GM21786 (cell line): ENCODE results near the gene LPAR2.
A peak's percentile ranks its signal among the peaks of the same experiment; 100 is the strongest.
"Not testable (repeated sequence)": the region's sequence is repeated elsewhere in the genome, so short reads cannot be mapped to it uniquely, and the experiment has no call there.

Experiments
- ATAC-seq: cut with Tn5 transposase; IDR thresholded peaks from one replicate; pipeline ENCODE4 v1.9.1; 2021; ENCODE audit not compliant: unreplicated experiment

LPAR2 gene

GRCh38 chr19:19602136-19602712 lies 25.8 kb downstream of the LPAR2 start:
- no peak for ATAC-seq

- ATAC-seq: no peak
Observed at GRCh38 chr19:19600793-19601330, 27.2 kb downstream of the LPAR2 start.

- not testable (repeated sequence) for ATAC-seq
Observed at GRCh38 chr19:19598728-19599451, 29.1 kb downstream of the LPAR2 start.

GRCh38 chr19:19597809-19598306 lies 30.2 kb downstream of the LPAR2 start:
- peak; percentile 67 for ATAC-seq

- no peak for ATAC-seq
Observed at GRCh38 chr19:19595171-19595701, 32.8 kb downstream of the LPAR2 start.

- no peak for ATAC-seq
Observed at GRCh38 chr19:19594381-19594780, 33.6 kb downstream of the LPAR2 start.

- no peak for ATAC-seq
Observed at GRCh38 chr19:19592690-19593089, 35.3 kb downstream of the LPAR2 start.

- peak; percentile 78 for ATAC-seq
Observed at GRCh38 chr19:19591133-19591825, 36.7 kb downstream of the LPAR2 start.

GRCh38 chr19:19588546-19588945 lies 39.5 kb downstream of the LPAR2 start:
- ATAC-seq: no peak

- no peak for ATAC-seq
Observed at GRCh38 chr19:19587771-19588170, 40.2 kb downstream of the LPAR2 start.

- no peak for ATAC-seq
Observed at GRCh38 chr19:19584356-19584755, 43.7 kb downstream of the LPAR2 start.

GRCh38 chr19:19582471-19582870 lies 45.5 kb downstream of the LPAR2 start:
- ATAC-seq: no peak

GRCh38 chr19:19581391-19581790 lies 46.6 kb downstream of the LPAR2 start:
- no peak for ATAC-seq

GRCh38 chr19:19580418-19580817 lies 47.6 kb downstream of the LPAR2 start:
- ATAC-seq: no peak

GRCh38 chr19:19579533-19580361 lies 48.3 kb downstream of the LPAR2 start:
- no peak for ATAC-seq

- no peak for ATAC-seq
Observed at GRCh38 chr19:19578252-19578651, 49.8 kb downstream of the LPAR2 start.

- no peak for ATAC-seq
Observed at GRCh38 chr19:19575411-19575810, 52.6 kb downstream of the LPAR2 start.
